ENCODE measurements around the gene NDEL1.

NDEL1 gene

GRCh38 chr17:8430966-8431365, 4.7 kb upstream of the NDEL1 start:
- no peak for TF ChIP-seq CTCF (IDR thresholded peaks at IDR 0.05; ENCODE audit: insufficient read depth, missing control alignments)
- FAIRE-seq (no peak), DNase-seq (ENCODE audit: insufficient read length, low spot score) (no peak)

- FAIRE-seq (no peak), DNase-seq (ENCODE audit: insufficient read length, low spot score) (no peak)
- TF ChIP-seq CTCF (IDR thresholded peaks at IDR 0.05; ENCODE audit: insufficient read depth, missing control alignments): no peak
Measured at GRCh38 chr17:8436169-8436843, 622 bp downstream of the NDEL1 start.

DNA sequence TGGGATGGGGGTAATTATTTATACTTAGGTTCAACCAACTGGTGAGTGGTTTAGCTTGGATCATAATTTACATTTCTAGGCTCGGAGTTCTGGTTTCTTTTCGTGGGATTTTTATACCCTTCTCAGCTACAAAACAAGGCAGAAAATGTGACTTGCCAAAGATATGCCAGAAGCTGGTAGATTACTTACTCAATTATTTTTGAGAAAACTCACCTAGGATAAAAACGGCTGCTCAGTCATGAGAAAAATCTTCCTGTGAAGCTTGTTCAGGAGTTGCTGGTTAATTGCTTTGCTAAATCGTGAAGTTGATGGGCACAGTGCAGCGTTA, 1.1 kb downstream of the NDEL1 start:
- FAIRE-seq (no peak), DNase-seq (ENCODE audit: insufficient read length, low spot score) (no peak)
- TF ChIP-seq CTCF (IDR thresholded peaks at IDR 0.05; ENCODE audit: insufficient read depth, missing control alignments): no peak

DNA sequence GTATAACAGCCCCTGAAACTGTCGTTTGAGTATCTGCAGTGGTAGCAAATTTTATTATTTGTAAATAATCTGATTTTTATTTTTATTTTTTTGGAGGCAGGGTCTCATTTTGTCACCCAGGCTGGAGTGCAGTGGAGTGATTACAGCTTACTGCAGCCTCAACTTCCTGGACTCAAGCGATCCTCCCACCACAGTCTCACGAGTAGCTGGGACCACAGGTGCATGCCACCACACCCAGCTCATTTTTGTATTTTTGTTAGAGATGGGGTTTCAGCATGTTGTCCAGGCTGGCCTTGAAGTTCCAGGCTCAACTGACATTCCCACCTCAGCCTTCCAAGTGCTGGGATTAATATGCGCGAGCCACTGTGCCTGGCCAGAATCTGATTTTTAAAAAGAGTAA, 2.8 kb downstream of the NDEL1 start:
- DNase-seq (ENCODE audit: insufficient read length, low spot score): no peak
- TF ChIP-seq CTCF (IDR thresholded peaks at IDR 0.05; ENCODE audit: insufficient read depth, missing control alignments): no peak
- FAIRE-seq: no peak

- no peak for TF ChIP-seq CTCF (IDR thresholded peaks at IDR 0.05; ENCODE audit: insufficient read depth, missing control alignments)
- DNase-seq (ENCODE audit: insufficient read length, low spot score) (no peak), FAIRE-seq (no peak)
Measured at GRCh38 chr17:8439681-8440080, 4.0 kb downstream of the NDEL1 start.

- DNase-seq (ENCODE audit: insufficient read length, low spot score) (no peak), FAIRE-seq (no peak)
- no peak for TF ChIP-seq CTCF (IDR thresholded peaks at IDR 0.05; ENCODE audit: insufficient read depth, missing control alignments)
Measured at GRCh38 chr17:8441690-8442089, 6.0 kb downstream of the NDEL1 start.

- TF ChIP-seq CTCF (IDR thresholded peaks at IDR 0.05; ENCODE audit: insufficient read depth, missing control alignments): no peak
- FAIRE-seq (no peak), DNase-seq (ENCODE audit: insufficient read length, low spot score) (no peak)
Measured at GRCh38 chr17:8442310-8442709, 6.6 kb downstream of the NDEL1 start.
